ENCODE data around the gene SMYD5. TPM values are rescaled to one million over a fixed set of nuclear protein-coding genes. Genes with fewer than 3 reads are reported as not detected.
A peak's percentile ranks its signal among the peaks of the same experiment; 100 is the strongest.

SMYD5 gene
- total and polyA plus RNA-seq, 2 donors (not counting 1 experiment from before 2014, with no cell fraction given): 31.9 to 41.0 TPM

GRCh38 chr2:73255007-73255644 lies 41.1 kb downstream of the SMYD5 start:
- no peak for TF ChIP-seq EZH2 (IDR thresholded peaks at IDR 0.05; ENCODE audit: borderline replicate concordance, insufficient read depth, low read depth, low read length, poor library complexity, severe bottlenecking)
- TF ChIP-seq CTCF (IDR thresholded peaks at IDR 0.05): no peak
- Histone ChIP-seq H3K27ac (ENCODE audit: low read length in 2 of 2) (no peak overlapping the region), H3K4me3 (ENCODE audit: control extremely low read depth in 1 of 5, extremely low read depth in 1 of 5, insufficient read depth in 1 of 5, low read depth in 2 of 5, low read length in 4 of 5) (no peak overlapping the region), H3K79me2 (ENCODE audit: control insufficient read depth, insufficient read depth, low read length) (no peaks in the 10 kb centered on the region), H4K20me1 (ENCODE audit: control insufficient read depth, insufficient read depth, low read length, poor library complexity, severe bottlenecking) (peaks cover 4% of the 10 kb centered on the region), H3K9ac (ENCODE audit: low read length) (no peak overlapping the region), H3K36me3 (replicated peaks in 1 of 2; ENCODE audit: control extremely low read depth in 1 of 2, control insufficient read depth in 1 of 2, extremely low read depth in 1 of 2, insufficient read depth in 2 of 2, low read length in 1 of 2) (peaks cover 0 to 54% of the 10 kb centered on the region in 2 experiments), H2AFZ (ENCODE audit: insufficient read depth, low read depth, low read length, poor library complexity, severe bottlenecking) (no peak overlapping the region), H3K4me2 (replicated peaks; ENCODE audit: low read depth, low read length, poor library complexity, severe bottlenecking) (no peak overlapping the region), H3K27me3 (replicated peaks in 1 of 4; ENCODE audit: control extremely low read depth in 1 of 4, control insufficient read depth in 3 of 4, insufficient read depth in 4 of 4, low read length in 3 of 4) (no peaks in the 10 kb centered on the region), H3K4me1 (ENCODE audit: control insufficient read depth in 2 of 2, insufficient read depth in 2 of 2, low read length in 2 of 2) (no peaks in the 10 kb centered on the region), H3K9me3 (ENCODE audit: control extremely low read depth in 1 of 3, control insufficient read depth in 2 of 3, insufficient read depth in 1 of 3, low read length in 2 of 3) (no peaks in the 10 kb centered on the region)
- DNase-seq (no peak), ATAC-seq (ENCODE audit: low read depth) (no peak)
- intact Hi-C loops (cut with micrococcal nuclease): no loop called here
- no peaks in the 10 kb centered on the region for H3K9me3 Mint-ChIP-seq (ENCODE audit: insufficient read depth)
- H3K27ac Mint-ChIP-seq: no peak overlapping the region
- 100% methylated on average over 1 of the region's 4 CpGs for WGBS (ENCODE audit: insufficient coverage)
- ChIA-PET POLR2A (no interaction called here), CTCF (no interaction called here)
- H3K4me3 Mint-ChIP-seq: no peak overlapping the region
- no peaks in the 10 kb centered on the region for H3K4me1 Mint-ChIP-seq
- H3K27me3 Mint-ChIP-seq: no peaks in the 10 kb centered on the region

GRCh38 chr2:73255907-73256617 lies 42.0 kb downstream of the SMYD5 start:
- peaks cover 4% of the 10 kb centered on the region for H4K20me1 ChIP-seq (ENCODE audit: control insufficient read depth, insufficient read depth, low read length, poor library complexity, severe bottlenecking)
- no peak overlapping the region for H3K4me3 ChIP-seq (ENCODE audit: control extremely low read depth in 1 of 5, extremely low read depth in 1 of 5, insufficient read depth in 1 of 5, low read depth in 2 of 5, low read length in 4 of 5)
- H3K36me3 ChIP-seq (replicated peaks in 1 of 2; ENCODE audit: control extremely low read depth in 1 of 2, control insufficient read depth in 1 of 2, extremely low read depth in 1 of 2, insufficient read depth in 2 of 2, low read length in 1 of 2): peaks cover 0 to 45% of the 10 kb centered on the region in 2 experiments
- H3K9me3 ChIP-seq (ENCODE audit: control extremely low read depth in 1 of 3, control insufficient read depth in 2 of 3, insufficient read depth in 1 of 3, low read length in 2 of 3): no peaks in the 10 kb centered on the region
- H2AFZ ChIP-seq (ENCODE audit: insufficient read depth, low read depth, low read length, poor library complexity, severe bottlenecking): no peak overlapping the region
- no peaks in the 10 kb centered on the region for H3K4me1 ChIP-seq (ENCODE audit: control insufficient read depth in 2 of 2, insufficient read depth in 2 of 2, low read length in 2 of 2)
- no peak overlapping the region for H3K4me2 ChIP-seq (replicated peaks; ENCODE audit: low read depth, low read length, poor library complexity, severe bottlenecking)
- no peak for DNase-seq
- no peak overlapping the region for H3K27ac Mint-ChIP-seq
- peak; percentile 14 for ATAC-seq (ENCODE audit: low read depth)
- H3K27me3 ChIP-seq (replicated peaks in 1 of 4; ENCODE audit: control extremely low read depth in 1 of 4, control insufficient read depth in 3 of 4, insufficient read depth in 4 of 4, low read length in 3 of 4): no peaks in the 10 kb centered on the region
- H3K9ac ChIP-seq (ENCODE audit: low read length): no peak overlapping the region
- H3K27ac ChIP-seq (ENCODE audit: low read length in 2 of 2): no peak overlapping the region
- no peak for TF ChIP-seq CTCF (IDR thresholded peaks at IDR 0.05)
- no peak for TF ChIP-seq EZH2 (IDR thresholded peaks at IDR 0.05; ENCODE audit: borderline replicate concordance, insufficient read depth, low read depth, low read length, poor library complexity, severe bottlenecking)
- intact Hi-C loops (cut with micrococcal nuclease): no loop called here
- H3K4me1 Mint-ChIP-seq: no peaks in the 10 kb centered on the region
- ChIA-PET CTCF (interaction anchor here (1.5 kb wide), 1 partner anchor 32 kb away, joined by 3 read pairs; no protein-coding TSS in a partner anchor), POLR2A (no interaction called here)
- no peak overlapping the region for H3K4me3 Mint-ChIP-seq
- H3K9me3 Mint-ChIP-seq (ENCODE audit: insufficient read depth): no peaks in the 10 kb centered on the region
- 100% methylated on average over 2 of the region's 5 CpGs for WGBS (ENCODE audit: insufficient coverage)
- H3K27me3 Mint-ChIP-seq: no peaks in the 10 kb centered on the region
- H3K79me2 ChIP-seq (ENCODE audit: control insufficient read depth, insufficient read depth, low read length): no peaks in the 10 kb centered on the region

Data from B cell (primary cell).